Stimulated activated CD8-positive, alpha-beta memory T cell treated with anti-CD3 and anti-CD28 coated beads, Interleukin-4, amount 100 ng/mL, for 24 hours (primary cell): ENCODE measurements around the gene UNCX.

Experiments
- DNase-seq: peaks from one replicate; pipeline ENCODE4 v3.0.0-alpha.2; 2020; ENCODE audit warnings: low read depth

UNCX gene

GRCh38 chr7:1218541-1219165 lies 14.0 kb upstream of the UNCX start:
- DNase-seq, result no peak

GRCh38 chr7:1219498-1219897 lies 13.2 kb upstream of the UNCX start:
- DNase-seq, result no peak

GRCh38 chr7:1220000-1220726 lies 12.5 kb upstream of the UNCX start:
- no peak for DNase-seq

- DNase-seq, result no peak
These were observed 11.5 kb upstream of the UNCX start for GRCh38 chr7:1220977-1221745.

GRCh38 chr7:1223196-1223981 lies 9.3 kb upstream of the UNCX start:
- no peak for DNase-seq

- no peak for DNase-seq
These were observed 8.5 kb upstream of the UNCX start for GRCh38 chr7:1224086-1224716.

- DNase-seq, result no peak
These were observed 7.6 kb upstream of the UNCX start for GRCh38 chr7:1225030-1225429.

GRCh38 chr7:1225441-1226185 lies 7.1 kb upstream of the UNCX start:
- DNase-seq, result peak; percentile 24

GRCh38 chr7:1226186-1226901 lies 6.3 kb upstream of the UNCX start:
- no peak for DNase-seq

GRCh38 chr7:1227071-1227804 lies 5.4 kb upstream of the UNCX start:
- DNase-seq, result no peak

GRCh38 chr7:1227814-1228544 lies 4.7 kb upstream of the UNCX start:
- no peak for DNase-seq

GRCh38 chr7:1228545-1229201 lies 4.0 kb upstream of the UNCX start:
- no peak for DNase-seq

GRCh38 chr7:1229202-1229947 lies 3.3 kb upstream of the UNCX start:
- DNase-seq, result no peak

GRCh38 chr7:1229956-1230355 lies 2.7 kb upstream of the UNCX start:
- DNase-seq, result no peak

GRCh38 chr7:1230411-1231213 lies 2.1 kb upstream of the UNCX start:
- DNase-seq, result no peak

GRCh38 chr7:1231214-1232102 lies 1.2 kb upstream of the UNCX start:
- DNase-seq, result no peak
